Heart left ventricle (tissue), 13 donors: ENCODE data around the gene PHF20.

Source experiments
- POLR2A ChIP-seq, 2 donors: fragments of 450-650 bp; IDR thresholded peaks; one replicate each; pipeline ENCODE4 v1.6.1; 2017; ENCODE audit warnings: antibody characterized with exemption in 2 of 2, mild to moderate bottlenecking in 2 of 2, moderate library complexity in 2 of 2
- TF ChIP-seq, protein P1 (sequence below), 12 donors: fragments of 200-600 bp; sonication (generic) in 4 of 12; IDR thresholded peaks; one replicate each; pipeline versions ENCODE4 v1.5.0 to v1.8.0; 2018 to 2022; ENCODE audit warnings: antibody characterized with exemption in 12 of 12, mild to moderate bottlenecking in 5 of 12
- donor health status: ischemic (EF 13 %, LVEDD 7.1; RV severe dilation, severe dysfunction).
- donor health status: DM: no; HTN: yes; CAD: no.
- donor health status: DM: no; HTN: no; CAD: no.
- donor health status: ischemic (EF 25% LVEDD 6.9; RV normal size, moderate dysfunction).
- donor health status: ischemic (EF 25% LVEDD 5.7; RV mildly dilated, moderate dysfunction).
- donor health status: ischemic (EF 35%, LVEDD 5.7; RV mildly dilated, moderate dysfunction).
- donor health status: nonischemic (EF 11% LVEDD 7.7; RV severe dilation, severe dysfunction).
- donor health status: DM: yes; HTN: yes; CAD: no.
- donor health status: PGD.
- donor health status: ischemic (EF 29% LVEDD 5.4; RV normal size, mild dysfunction).
- donor health status: nonischemic (EF 23%, LVEDD 6.1; RV moderate dilation, normal function).

DNA sequence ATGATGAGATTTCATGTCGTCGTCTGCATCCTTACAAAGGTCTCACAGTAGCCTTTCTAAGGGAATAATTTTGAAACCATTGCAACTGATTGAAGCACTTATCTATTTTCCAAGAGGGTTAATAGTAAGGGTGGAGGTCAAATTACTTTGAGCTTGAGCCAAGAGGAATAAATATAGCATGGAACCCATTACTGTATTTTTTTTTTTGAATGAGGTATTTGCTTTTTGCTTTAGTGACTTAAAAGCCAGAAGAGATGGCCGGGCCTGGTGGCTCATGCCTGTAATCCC is 104.2 kb downstream of the PHF20 start:
- TF ChIP-seq POLR2A (IDR thresholded peaks at IDR 0.05) = no peak
- TF ChIP-seq, protein P1, sequence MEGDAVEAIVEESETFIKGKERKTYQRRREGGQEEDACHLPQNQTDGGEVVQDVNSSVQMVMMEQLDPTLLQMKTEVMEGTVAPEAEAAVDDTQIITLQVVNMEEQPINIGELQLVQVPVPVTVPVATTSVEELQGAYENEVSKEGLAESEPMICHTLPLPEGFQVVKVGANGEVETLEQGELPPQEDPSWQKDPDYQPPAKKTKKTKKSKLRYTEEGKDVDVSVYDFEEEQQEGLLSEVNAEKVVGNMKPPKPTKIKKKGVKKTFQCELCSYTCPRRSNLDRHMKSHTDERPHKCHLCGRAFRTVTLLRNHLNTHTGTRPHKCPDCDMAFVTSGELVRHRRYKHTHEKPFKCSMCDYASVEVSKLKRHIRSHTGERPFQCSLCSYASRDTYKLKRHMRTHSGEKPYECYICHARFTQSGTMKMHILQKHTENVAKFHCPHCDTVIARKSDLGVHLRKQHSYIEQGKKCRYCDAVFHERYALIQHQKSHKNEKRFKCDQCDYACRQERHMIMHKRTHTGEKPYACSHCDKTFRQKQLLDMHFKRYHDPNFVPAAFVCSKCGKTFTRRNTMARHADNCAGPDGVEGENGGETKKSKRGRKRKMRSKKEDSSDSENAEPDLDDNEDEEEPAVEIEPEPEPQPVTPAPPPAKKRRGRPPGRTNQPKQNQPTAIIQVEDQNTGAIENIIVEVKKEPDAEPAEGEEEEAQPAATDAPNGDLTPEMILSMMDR (IDR thresholded peaks at IDR 0.05) = no peak
